HL-60 (cell line): ENCODE results near the gene RSPH1.

Experiments used
- DNase-seq, 2 experiments: peaks; one replicate each; pipeline ENCODE4 v3.0.0-alpha.2; 2010 to 2020; ENCODE audit warnings: low read depth in 1 of 2, low spot score in 1 of 2
- H3K27ac ChIP-seq: fragments of 250-450 bp; sonication (Bioruptor Pico); replicated peaks from 2 replicates; pipeline ENCODE4 v1.5.1; 2020; ENCODE audit warnings: mild to moderate bottlenecking, moderate library complexity
- H3K27me3 ChIP-seq: fragments of 250-450 bp; sonication (Bioruptor Pico); 2 replicates; pipeline ENCODE4 v1.5.1; 2021; ENCODE audit warnings: mild to moderate bottlenecking, moderate library complexity; ENCODE audit not compliant: insufficient read depth, poor library complexity, severe bottlenecking
- H3K4me3 ChIP-seq: replicated peaks from 2 replicates; pipeline ENCODE4 v1.5.1; 2011; ENCODE audit warnings: mild to moderate bottlenecking, control low read depth, low read length; ENCODE audit not compliant: insufficient read depth
- GABPA ChIP-seq: IDR thresholded peaks from 2 replicates; pipeline ENCODE4 v1.6.1; 2012; ENCODE audit warnings: low read depth
- POLR2AphosphoS5 ChIP-seq: IDR thresholded peaks from 2 replicates; pipeline ENCODE4 v1.6.1; 2012; ENCODE audit warnings: low read depth
- SPI1 ChIP-seq: IDR thresholded peaks from 2 replicates; pipeline ENCODE4 v1.6.1; 2012; ENCODE audit warnings: low read depth, mild to moderate bottlenecking, borderline replicate concordance
- TF ChIP-seq, protein P1 (sequence below): IDR thresholded peaks from 2 replicates; pipeline ENCODE4 v1.6.1; 2012; ENCODE audit warnings: low read depth; ENCODE audit not compliant: insufficient replicate concordance
- TF ChIP-seq, protein P2 (sequence below): IDR thresholded peaks from one replicate; pipeline ENCODE4 v1.5.1; 2011; ENCODE audit warnings: low read length, control low read depth, inconsistent platforms; ENCODE audit not compliant: insufficient read depth

Gene RSPH1

DNA sequence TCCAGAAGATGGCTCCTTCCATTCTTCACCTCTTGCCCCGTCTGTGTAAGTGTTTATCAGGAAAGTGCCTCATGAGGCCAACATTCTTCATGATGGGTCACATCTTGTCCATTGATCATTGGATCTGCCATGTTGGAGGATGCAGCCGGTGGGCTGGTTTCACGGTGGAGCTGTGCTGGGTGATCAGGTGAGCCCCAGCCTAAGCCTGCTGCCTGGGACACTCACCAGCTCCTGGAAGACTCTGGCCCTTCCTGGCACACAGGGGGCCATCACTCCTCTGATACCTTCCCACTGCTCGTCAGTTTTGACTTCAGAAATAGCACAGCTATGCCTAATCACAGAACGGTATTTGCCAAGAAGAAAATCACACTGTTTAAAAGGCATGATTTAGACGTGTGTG lies 54.1 kb downstream of the RSPH1 start:
- H3K27ac ChIP-seq = no peak overlapping the region
- no peaks in the 10 kb centered on the region for H3K27me3 ChIP-seq
- H3K4me3 ChIP-seq = no peak overlapping the region
- DNase-seq = no peak
- TF ChIP-seq GABPA (no peak), SPI1 (no peak)
- TF ChIP-seq, protein P1, sequence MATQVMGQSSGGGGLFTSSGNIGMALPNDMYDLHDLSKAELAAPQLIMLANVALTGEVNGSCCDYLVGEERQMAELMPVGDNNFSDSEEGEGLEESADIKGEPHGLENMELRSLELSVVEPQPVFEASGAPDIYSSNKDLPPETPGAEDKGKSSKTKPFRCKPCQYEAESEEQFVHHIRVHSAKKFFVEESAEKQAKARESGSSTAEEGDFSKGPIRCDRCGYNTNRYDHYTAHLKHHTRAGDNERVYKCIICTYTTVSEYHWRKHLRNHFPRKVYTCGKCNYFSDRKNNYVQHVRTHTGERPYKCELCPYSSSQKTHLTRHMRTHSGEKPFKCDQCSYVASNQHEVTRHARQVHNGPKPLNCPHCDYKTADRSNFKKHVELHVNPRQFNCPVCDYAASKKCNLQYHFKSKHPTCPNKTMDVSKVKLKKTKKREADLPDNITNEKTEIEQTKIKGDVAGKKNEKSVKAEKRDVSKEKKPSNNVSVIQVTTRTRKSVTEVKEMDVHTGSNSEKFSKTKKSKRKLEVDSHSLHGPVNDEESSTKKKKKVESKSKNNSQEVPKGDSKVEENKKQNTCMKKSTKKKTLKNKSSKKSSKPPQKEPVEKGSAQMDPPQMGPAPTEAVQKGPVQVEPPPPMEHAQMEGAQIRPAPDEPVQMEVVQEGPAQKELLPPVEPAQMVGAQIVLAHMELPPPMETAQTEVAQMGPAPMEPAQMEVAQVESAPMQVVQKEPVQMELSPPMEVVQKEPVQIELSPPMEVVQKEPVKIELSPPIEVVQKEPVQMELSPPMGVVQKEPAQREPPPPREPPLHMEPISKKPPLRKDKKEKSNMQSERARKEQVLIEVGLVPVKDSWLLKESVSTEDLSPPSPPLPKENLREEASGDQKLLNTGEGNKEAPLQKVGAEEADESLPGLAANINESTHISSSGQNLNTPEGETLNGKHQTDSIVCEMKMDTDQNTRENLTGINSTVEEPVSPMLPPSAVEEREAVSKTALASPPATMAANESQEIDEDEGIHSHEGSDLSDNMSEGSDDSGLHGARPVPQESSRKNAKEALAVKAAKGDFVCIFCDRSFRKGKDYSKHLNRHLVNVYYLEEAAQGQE = no peak

DNA sequence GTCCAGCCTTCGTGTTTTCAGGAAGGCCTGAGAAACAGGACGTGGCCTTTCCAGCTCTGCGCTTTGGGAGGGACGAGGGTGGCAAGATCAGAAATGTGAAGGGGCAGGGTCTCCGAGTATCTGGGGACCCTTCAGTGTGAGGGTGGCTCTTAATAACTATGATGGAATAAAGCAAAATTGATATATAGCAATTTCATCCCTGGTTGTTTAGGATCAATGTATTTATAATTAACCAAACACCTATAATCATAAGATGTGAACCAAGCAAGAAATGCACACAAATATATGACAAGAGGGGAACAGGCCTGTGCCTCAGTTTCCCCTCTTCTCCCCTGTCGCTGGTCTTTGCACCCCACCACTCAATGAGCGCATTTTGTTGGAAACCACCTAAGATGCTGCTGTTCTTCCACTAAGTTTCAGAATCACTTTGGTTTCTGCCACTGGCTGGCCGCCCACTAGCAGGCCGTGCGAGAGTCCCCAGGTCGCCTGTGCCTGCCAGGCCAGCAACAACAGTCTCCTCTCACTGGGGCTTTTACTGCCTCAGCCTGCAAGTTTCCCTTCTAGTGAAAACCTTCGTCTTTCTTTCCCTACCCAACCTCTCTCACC lies 55.7 kb downstream of the RSPH1 start:
- no peaks in the 10 kb centered on the region for H3K27me3 ChIP-seq
- H3K27ac ChIP-seq = no peak overlapping the region
- TF ChIP-seq POLR2AphosphoS5 = no peak
- TF ChIP-seq, protein P2, sequence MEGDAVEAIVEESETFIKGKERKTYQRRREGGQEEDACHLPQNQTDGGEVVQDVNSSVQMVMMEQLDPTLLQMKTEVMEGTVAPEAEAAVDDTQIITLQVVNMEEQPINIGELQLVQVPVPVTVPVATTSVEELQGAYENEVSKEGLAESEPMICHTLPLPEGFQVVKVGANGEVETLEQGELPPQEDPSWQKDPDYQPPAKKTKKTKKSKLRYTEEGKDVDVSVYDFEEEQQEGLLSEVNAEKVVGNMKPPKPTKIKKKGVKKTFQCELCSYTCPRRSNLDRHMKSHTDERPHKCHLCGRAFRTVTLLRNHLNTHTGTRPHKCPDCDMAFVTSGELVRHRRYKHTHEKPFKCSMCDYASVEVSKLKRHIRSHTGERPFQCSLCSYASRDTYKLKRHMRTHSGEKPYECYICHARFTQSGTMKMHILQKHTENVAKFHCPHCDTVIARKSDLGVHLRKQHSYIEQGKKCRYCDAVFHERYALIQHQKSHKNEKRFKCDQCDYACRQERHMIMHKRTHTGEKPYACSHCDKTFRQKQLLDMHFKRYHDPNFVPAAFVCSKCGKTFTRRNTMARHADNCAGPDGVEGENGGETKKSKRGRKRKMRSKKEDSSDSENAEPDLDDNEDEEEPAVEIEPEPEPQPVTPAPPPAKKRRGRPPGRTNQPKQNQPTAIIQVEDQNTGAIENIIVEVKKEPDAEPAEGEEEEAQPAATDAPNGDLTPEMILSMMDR = no peak
- TF ChIP-seq, protein P1 = no peak
- TF ChIP-seq SPI1 = no peak
- no peak for TF ChIP-seq GABPA
- H3K4me3 ChIP-seq = no peak overlapping the region
- no peak for DNase-seq

DNA sequence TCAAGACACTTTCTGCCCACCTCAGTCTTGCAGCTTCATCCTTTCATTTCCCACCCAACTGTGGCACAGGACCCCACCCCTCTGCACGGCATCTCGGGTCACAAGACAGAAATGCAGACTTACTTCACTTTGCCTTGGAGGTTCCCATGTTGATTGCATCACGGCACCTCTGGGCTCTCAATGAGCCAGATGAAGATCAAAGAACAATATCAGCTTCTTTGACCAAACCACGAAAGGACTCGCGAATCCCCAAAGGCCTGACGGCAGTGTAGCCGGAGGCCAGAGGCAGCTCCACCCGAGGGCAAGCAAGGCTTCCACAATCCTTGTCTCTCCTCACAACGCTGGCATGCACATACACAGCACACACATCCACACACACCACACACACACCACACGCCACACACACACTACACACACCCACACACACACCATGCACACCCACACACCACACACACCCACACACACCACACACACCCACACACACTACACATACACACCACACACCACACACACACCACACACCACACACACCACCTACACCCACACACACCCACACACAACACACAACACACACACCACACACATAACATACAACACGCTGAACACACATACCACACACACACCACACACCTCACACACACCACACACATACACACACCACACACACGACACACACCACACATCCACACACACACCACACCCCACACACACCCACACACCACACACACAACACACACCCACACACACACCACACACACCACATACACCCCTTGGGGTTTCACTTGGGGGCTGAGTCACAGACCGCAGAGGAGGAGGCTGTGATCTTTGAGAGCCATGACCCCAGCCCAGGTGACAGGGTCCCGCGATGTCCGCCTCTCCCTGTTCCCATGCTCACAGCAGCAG lies 56.5 kb downstream of the RSPH1 start:
- H3K27ac ChIP-seq = no peak overlapping the region
- H3K4me3 ChIP-seq = no peak overlapping the region
- no peak for TF ChIP-seq POLR2AphosphoS5
- no peak for TF ChIP-seq SPI1
- TF ChIP-seq, protein P1 = no peak
- TF ChIP-seq, protein P2 = no peak
- no peak for TF ChIP-seq GABPA
- DNase-seq = no peak
- no peaks in the 10 kb centered on the region for H3K27me3 ChIP-seq
